T47D (cell line): ENCODE results near the gene CARD16.

ENCODE experiments used
- DNase-seq, 2 experiments: peaks; one replicate each; pipeline versions ENCODE4 v3.0.0 to v3.0.0-alpha.2; 2011 to 2012; ENCODE audit warnings: low read depth in 1 of 2, low spot score in 1 of 2
- JUND ChIP-seq: IDR thresholded peaks from 2 replicates; pipeline ENCODE4 v1.6.1; 2012; ENCODE audit warnings: low read depth
- in situ Hi-C: cut with HindIII; loops from 2 replicates; pipeline ENCODE4 v1.10.0; 2016; ENCODE audit warnings: low sequenced_read_pairs, low pct_unique_long_range_greater_than_20kb

CARD16 gene

GRCh38 chr11:104997288-104997687, 47.8 kb downstream of the CARD16 start:
- DNase-seq, result peak in 1 of 2 experiments; percentile 53
- in situ Hi-C loops, result no loop called here
- no peak for TF ChIP-seq JUND

GRCh38 chr11:104995001-104995408, 50.1 kb downstream of the CARD16 start:
- in situ Hi-C loops, result no loop called here
- no peak for DNase-seq
- no peak for TF ChIP-seq JUND

GRCh38 chr11:104992781-104993180, 52.4 kb downstream of the CARD16 start:
- no peak for TF ChIP-seq JUND
- in situ Hi-C loops, result no loop called here
- DNase-seq, result no peak

- no peak for TF ChIP-seq JUND
- in situ Hi-C loops, result no loop called here
These were observed 53.1 kb downstream of the CARD16 start for GRCh38 chr11:104991994-104992393.

More at GRCh38 chr11:104991994-104992393, 53.1 kb downstream of the CARD16 start:
- DNase-seq, result no peak
